SH-SY5Y (cell line): ENCODE data around the gene AK2.

Experiments used
- GATA2 ChIP-seq: IDR thresholded peaks from 2 replicates; pipeline ENCODE4 v1.6.1; 2011; ENCODE audit warnings: mild to moderate bottlenecking, low read depth, low read length
- GATA3 ChIP-seq: IDR thresholded peaks from 2 replicates; pipeline ENCODE4 v1.6.1; 2011; ENCODE audit warnings: low read depth, mild to moderate bottlenecking, low read length, moderate library complexity

GRCh38 chr1:33045246-33045645 is 8.6 kb upstream of the AK2 start:
- TF ChIP-seq GATA2 (no peak), GATA3 (no peak)
